Body of pancreas (tissue), 4 donors: ENCODE measurements around the gene IL1B.

Experiments used
- CTCF ChIP-seq, 7 experiments: fragments of 450-650 bp in 4 of 7; fragments of 200-600 bp in 3 of 7; sonication (generic) in 3 of 7; IDR thresholded peaks; one replicate each; pipeline ENCODE4 v1.5.1; 2016 to 2019; ENCODE audit warnings: antibody characterized with exemption in 7 of 7
- POLR2A ChIP-seq, 3 donors: fragments of 450-650 bp; IDR thresholded peaks; one replicate each; pipeline ENCODE4 v1.6.1; 2016; ENCODE audit warnings: antibody characterized with exemption in 3 of 3, mild to moderate bottlenecking in 2 of 3

GRCh38 chr2:112831513-112831845, 5.1 kb downstream of the IL1B start:
- TF ChIP-seq CTCF (IDR thresholded peaks at IDR 0.05) (no peak), POLR2A (IDR thresholded peaks at IDR 0.05) (no peak)
